CD14-positive monocyte (primary cell): ENCODE results near the gene DLG1. TPM values are rescaled to one million over a fixed set of nuclear protein-coding genes. Genes with fewer than 3 reads are reported as not detected.

Source experiments
- DNase-seq, 3 donors: peaks; one replicate each; pipeline ENCODE4 v3.0.0-alpha.2; 2011 to 2022
- H2AFZ ChIP-seq: 2 replicates; pipeline ENCODE4 v1.6.0; 2012; ENCODE audit warnings: mild to moderate bottlenecking, low read depth, low read length, inconsistent platforms; ENCODE audit not compliant: insufficient read depth, poor library complexity, severe bottlenecking
- H3K27ac ChIP-seq, 2 donors: 1 replicate in 1 of 2; 2 replicates in 1 of 2; pipeline ENCODE4 v1.5.1; 2012 to 2013; ENCODE audit warnings: low read length in 2 of 2, control low read depth in 1 of 2, inconsistent platforms in 1 of 2, low read depth in 1 of 2, mild to moderate bottlenecking in 1 of 2
- H3K27me3 ChIP-seq, 2 donors: one replicate each; pipeline versions ENCODE4 v1.6.0 to v1.6.1; 2011 to 2013; ENCODE audit warnings: low read length in 2 of 2; ENCODE audit not compliant: control insufficient read depth in 2 of 2, insufficient read depth in 2 of 2
- H3K36me3 ChIP-seq, 2 donors: replicated peaks in 1 of 2; 1 replicate in 1 of 2; 2 replicates in 1 of 2; pipeline versions ENCODE4 v1.5.1 to v1.6.1; 2012 to 2013; ENCODE audit warnings: low read length in 2 of 2, control low read depth in 1 of 2, inconsistent platforms in 1 of 2, mild to moderate bottlenecking in 1 of 2; ENCODE audit not compliant: insufficient read depth in 2 of 2, control insufficient read depth in 1 of 2
- H3K4me1 ChIP-seq, 2 donors: 1 replicate in 1 of 2; 2 replicates in 1 of 2; pipeline versions ENCODE4 v1.5.1 to v1.6.1; 2012 to 2013; ENCODE audit warnings: low read length in 2 of 2, control low read depth in 1 of 2, inconsistent platforms in 1 of 2, mild to moderate bottlenecking in 1 of 2, moderate library complexity in 1 of 2; ENCODE audit not compliant: insufficient read depth in 2 of 2, control insufficient read depth in 1 of 2
- H3K4me2 ChIP-seq: replicated peaks from 2 replicates; pipeline ENCODE3; 2012; ENCODE audit warnings: low read length, moderate library complexity, mild to moderate bottlenecking; ENCODE audit not compliant: poor library complexity, severe bottlenecking; ENCODE audit errors: extremely low read depth
- H3K4me3 ChIP-seq, 3 experiments: fragments of 200-600 bp in 1 of 3; sonication (generic) in 1 of 3; replicated peaks in 1 of 3; 1 replicate in 2 of 3; 2 replicates in 1 of 3; pipeline ENCODE4 v1.5.1; 2011 to 2013; ENCODE audit warnings: low read length in 3 of 3, mild to moderate bottlenecking in 3 of 3, control low read depth in 2 of 3, low read depth in 2 of 3, inconsistent platforms in 1 of 3, moderate library complexity in 1 of 3
- H3K79me2 ChIP-seq: 2 replicates; pipeline ENCODE4 v1.6.0; 2012; ENCODE audit warnings: mild to moderate bottlenecking, control low read depth, inconsistent platforms, low read length, moderate library complexity; ENCODE audit not compliant: insufficient read depth
- H3K9ac ChIP-seq: 2 replicates; pipeline ENCODE4 v1.6.0; 2017; ENCODE audit warnings: low read length, mild to moderate bottlenecking; ENCODE audit not compliant: insufficient read depth, poor library complexity, severe bottlenecking
- H3K9me3 ChIP-seq, 2 donors: replicated peaks in 1 of 2; 1 replicate in 1 of 2; 2 replicates in 1 of 2; pipeline versions ENCODE4 v1.5.1 to v1.6.1; 2012 to 2013; ENCODE audit warnings: low read length in 2 of 2, control low read depth in 1 of 2; ENCODE audit not compliant: control insufficient read depth in 1 of 2, insufficient read depth in 1 of 2
- H4K20me1 ChIP-seq: 2 replicates; pipeline ENCODE4 v1.6.0; 2012; ENCODE audit warnings: mild to moderate bottlenecking, low read length, control low read depth, moderate library complexity; ENCODE audit not compliant: insufficient read depth
- H3K27ac Mint-ChIP-seq, 7 donors: one replicate each; pipeline ENCODE4 v1.8.0; 2020; ENCODE audit warnings: mild to moderate bottlenecking in 7 of 7, mixed read lengths in 7 of 7, moderate library complexity in 6 of 7, inconsistent platforms in 2 of 7
- H3K27me3 Mint-ChIP-seq, 3 donors: one replicate each; pipeline ENCODE4 v1.8.0; 2021 to 2022; ENCODE audit warnings: low read depth in 3 of 3, mild to moderate bottlenecking in 3 of 3, mixed read lengths in 3 of 3, moderate library complexity in 3 of 3, inconsistent platforms in 1 of 3
- H3K36me3 Mint-ChIP-seq, 2 donors: one replicate each; pipeline ENCODE4 v1.8.0; 2020; ENCODE audit warnings: mixed read lengths in 2 of 2, inconsistent platforms in 1 of 2, mild to moderate bottlenecking in 1 of 2
- H3K4me1 Mint-ChIP-seq: one replicate; pipeline ENCODE4 v1.8.0; 2020; ENCODE audit warnings: mild to moderate bottlenecking, mixed read lengths
- H3K4me3 Mint-ChIP-seq, 2 donors: one replicate each; pipeline ENCODE4 v1.8.0; 2020; ENCODE audit warnings: mild to moderate bottlenecking in 2 of 2, mixed read lengths in 2 of 2, moderate library complexity in 1 of 2
- H3K9me3 Mint-ChIP-seq, 7 donors: one replicate each; pipeline ENCODE4 v1.8.0; 2020 to 2022; ENCODE audit warnings: mixed read lengths in 7 of 7, mild to moderate bottlenecking in 6 of 7, moderate library complexity in 6 of 7, inconsistent platforms in 2 of 7
- CTCF ChIP-seq: fragments of 200-600 bp; IDR thresholded peaks from one replicate; pipeline ENCODE4 v1.8.0; 2022; ENCODE audit warnings: antibody characterized with exemption, mild to moderate bottlenecking
- WGBS: methylation state at CpG from one replicate; pipeline ENCODE4 v1.1.5; 2013; ENCODE audit warnings: missing lambda C conversion rate; ENCODE audit not compliant: insufficient coverage; 5-methylcytosine and 5-hydroxymethylcytosine counted together
- intact Hi-C, 2 donors: fragments of 100-400 bp; cut with micrococcal nuclease; formaldehyde crosslinking; loops; one replicate each; pipeline versions ENCODE4 v1.15.0 to v1.15.1; 2023
- polyA plus RNA-seq, 3 donors: library from polyadenylated mRNA; depleted of rRNA in 1 of 3; unstranded in 2 of 3; stranded (reverse) in 1 of 3; fragments of 300-500 nt in 2 of 3; fragments of >200 nt in 1 of 3; fragmentation: Illumina TruSeq in 2 of 3; gene quantifications; 1 replicate in 2 of 3; 2 replicates in 1 of 3; pipeline ENCODE4 v1.2.3, GENCODE V29; 2012 to 2021

DLG1 gene
- polyA plus RNA-seq, 3 donors: 6.5 to 21.9 (median 10.2) TPM

GRCh38 chr3:197167549-197167948 is 130.9 kb downstream of the DLG1 start:
- Mint-ChIP-seq H3K27ac (no peak overlapping the region), H3K36me3 (peaks cover 11 to 13% of the 10 kb centered on the region in 2 donors), H3K4me3 (no peak overlapping the region), H3K9me3 (peaks cover 0 to 3% (median 0%) of the 10 kb centered on the region in 7 donors), H3K4me1 (peaks cover 1% of the 10 kb centered on the region), H3K27me3 (no peaks in the 10 kb centered on the region)
- no peak for DNase-seq
- Histone ChIP-seq H3K4me3 (no peak overlapping the region), H4K20me1 (no peaks in the 10 kb centered on the region), H3K27me3 (no peaks in the 10 kb centered on the region), H2AFZ (no peak overlapping the region), H3K9ac (no peak overlapping the region), H3K27ac (no peak overlapping the region), H3K9me3 (no peaks in the 10 kb centered on the region), H3K79me2 (peaks cover 6% of the 10 kb centered on the region), H3K4me1 (no peaks in the 10 kb centered on the region), H3K4me2 (no peak overlapping the region), H3K36me3 (no peaks in the 10 kb centered on the region)
- intact Hi-C loops: no loop called here
- WGBS: no CpG with 5 or more reads among the region's 2 CpGs
- TF ChIP-seq CTCF: no peak

- Histone ChIP-seq H3K27me3 (no peaks in the 10 kb centered on the region), H4K20me1 (no peaks in the 10 kb centered on the region), H3K79me2 (peaks cover 6% of the 10 kb centered on the region)
These were observed 132.5 kb downstream of the DLG1 start for GRCh38 chr3:197165890-197166289.

More at GRCh38 chr3:197165890-197166289, 132.5 kb downstream of the DLG1 start:
- H2AFZ ChIP-seq: no peak overlapping the region
- H3K4me2 ChIP-seq: no peak overlapping the region
- DNase-seq: no peak
- Mint-ChIP-seq H3K4me3 (no peak overlapping the region), H3K27ac (peak overlapping the region in 1 of 7 donors; percentile 55), H3K9me3 (peaks cover 0 to 3% (median 0%) of the 10 kb centered on the region in 7 donors), H3K27me3 (no peaks in the 10 kb centered on the region), H3K36me3 (peaks cover 11 to 13% of the 10 kb centered on the region in 2 donors), H3K4me1 (no peaks in the 10 kb centered on the region)
- intact Hi-C loops: no loop called here
- H3K4me1 ChIP-seq: no peaks in the 10 kb centered on the region
- H3K36me3 ChIP-seq: no peaks in the 10 kb centered on the region
- H3K9me3 ChIP-seq: no peaks in the 10 kb centered on the region
- no peak for TF ChIP-seq CTCF
- H3K27ac ChIP-seq: no peak overlapping the region
- H3K9ac ChIP-seq: no peak overlapping the region
- 98% methylated on average over 5 of the region's 6 CpGs for WGBS
- no peak overlapping the region for H3K4me3 ChIP-seq
